ENCODE results near the gene EPB42. TPM values are rescaled to one million over a fixed set of nuclear protein-coding genes. Genes with fewer than 3 reads are reported as not detected.

EPB42 gene
- total RNA-seq, 1 experiment from 2014 or later: not detected

GRCh38 chr15:43238671-43239131 lies 17.9 kb upstream of the EPB42 start:
- Histone ChIP-seq H2BK20ac (ENCODE audit: low read depth, low read length, poor library complexity, severe bottlenecking) (no peak overlapping the region), H3K79me1 (ENCODE audit: insufficient read depth, low read depth, low read length, poor library complexity, severe bottlenecking) (no peaks in the 10 kb centered on the region), H3K14ac (ENCODE audit: insufficient read depth, low read length) (no peak overlapping the region), H3K4me2 (ENCODE audit: insufficient read depth, insufficient read length, low read length) (no peak overlapping the region), H3T11ph (ENCODE audit: low read length) (no peak overlapping the region), H3K79me2 (ENCODE audit: insufficient read depth, low read length) (no peaks in the 10 kb centered on the region), H3K56ac (ENCODE audit: insufficient read length, low read depth, low read length) (no peak overlapping the region), H4K5ac (ENCODE audit: insufficient read length, low read depth, low read length) (no peak overlapping the region), H4K20me1 (ENCODE audit: control insufficient read depth, insufficient read depth, insufficient read length) (no peaks in the 10 kb centered on the region), H3K27me3 (ENCODE audit: insufficient read depth, low read length) (no peaks in the 10 kb centered on the region), H3K23ac (ENCODE audit: insufficient read length, low read depth, low read length) (no peak overlapping the region), H3K23me2 (ENCODE audit: insufficient read length, low read depth, low read length, poor library complexity, severe bottlenecking) (no peaks in the 10 kb centered on the region), H4K91ac (ENCODE audit: insufficient read length, low read depth, low read length) (no peak overlapping the region), H4K8ac (replicated peaks; ENCODE audit: insufficient read length, low read depth, low read length) (no peak overlapping the region), H3K4me1 (ENCODE audit: insufficient read depth, low read length) (no peaks in the 10 kb centered on the region), H3K9me3 (ENCODE audit: control insufficient read depth, low read depth, low read length) (no peaks in the 10 kb centered on the region), H2AK5ac (ENCODE audit: insufficient read length, low read length) (no peak overlapping the region), H2BK120ac (ENCODE audit: low read depth, low read length, poor library complexity, severe bottlenecking) (no peak overlapping the region), H3K18ac (ENCODE audit: insufficient read length, low read depth, low read length) (no peak overlapping the region), H2BK15ac (ENCODE audit: low read depth, low read length) (no peak overlapping the region), H2BK12ac (ENCODE audit: insufficient read length, low read depth, low read length) (no peak overlapping the region), H3K4ac (ENCODE audit: low read depth, low read length) (no peak overlapping the region), H2BK5ac (ENCODE audit: insufficient read length, low read length) (no peak overlapping the region), H2AFZ (ENCODE audit: low read length) (no peak overlapping the region), H3K27ac (ENCODE audit: insufficient read length, low read depth, low read length) (no peak overlapping the region), H3K9ac (ENCODE audit: extremely low read depth, insufficient read length, low read length) (no peak overlapping the region)
- H3K4me1 Mint-ChIP-seq: 0 out of 4 replicates have a peak, but pooled peaks cover 0 to 2% of the 10 kb centered on the region in 2 experiments
- no peaks in the 10 kb centered on the region; a peak in 1 of 5 replicates for H3K9me3 Mint-ChIP-seq
- H3K27me3 Mint-ChIP-seq (ENCODE audit: low read depth): peaks cover 12% of the 10 kb centered on the region
- no peak overlapping the region for H3K27ac Mint-ChIP-seq
- TF ChIP-seq CTCF (conservative IDR thresholded peaks at IDR 0.05): no peak
- no peak overlapping the region for H3K4me3 Mint-ChIP-seq
- no peaks in the 10 kb centered on the region for H3K36me3 Mint-ChIP-seq (ENCODE audit: insufficient read depth in 1 of 3, low read depth in 3 of 3)
- no peak for DNase-seq
- WGBS (ENCODE audit: extremely low coverage, insufficient read length, low lambda C conversion rate): no CpG with 5 or more reads among the region's 10 CpGs
